IMR-90 (cell line): ENCODE measurements around the gene CDH13.

Experiments
- BHLHE40 ChIP-seq: fragments of 150-350 bp; IDR thresholded peaks from 2 replicates; pipeline ENCODE4 v1.6.1; 2016; ENCODE audit warnings: mild to moderate bottlenecking, low read depth, low read length
- CEBPB ChIP-seq: IDR thresholded peaks from 2 replicates; pipeline ENCODE4 v1.6.1; 2012; ENCODE audit warnings: low read depth, low read length, improper control_type of control experiment
- CTCF ChIP-seq: conservative IDR thresholded peaks from 2 replicates; pipeline ENCODE4 v1.5.1; 2012; ENCODE audit warnings: mild to moderate bottlenecking, low read depth, low read length, improper control_type of control experiment
- ELK1 ChIP-seq: fragments of 150-350 bp; IDR thresholded peaks from 2 replicates; pipeline ENCODE4 v1.6.1; 2016; ENCODE audit warnings: low read depth, mild to moderate bottlenecking, low read length, moderate library complexity, borderline replicate concordance
- FOS ChIP-seq: fragments of 150-350 bp; IDR thresholded peaks from 2 replicates; pipeline ENCODE4 v1.6.1; 2016; ENCODE audit warnings: low read depth, low read length
- MAFK ChIP-seq: IDR thresholded peaks from 2 replicates; pipeline ENCODE4 v1.6.1; 2012; ENCODE audit warnings: low read depth, low read length, improper control_type of control experiment
- MXI1 ChIP-seq: IDR thresholded peaks from 2 replicates; pipeline ENCODE4 v1.6.1; 2012; ENCODE audit warnings: low read depth, mild to moderate bottlenecking, low read length, moderate library complexity, borderline replicate concordance
- POLR2A ChIP-seq: IDR thresholded peaks from 2 replicates; pipeline ENCODE4 v1.6.1; 2012; ENCODE audit warnings: mild to moderate bottlenecking, low read depth, low read length
- RAD21 ChIP-seq: IDR thresholded peaks from 2 replicates; pipeline ENCODE4 v1.6.1; 2012; ENCODE audit warnings: low read length, improper control_type of control experiment
- RCOR1 ChIP-seq: IDR thresholded peaks from 2 replicates; pipeline ENCODE4 v1.6.1; 2012; ENCODE audit warnings: mild to moderate bottlenecking, low read length, improper control_type of control experiment; ENCODE audit not compliant: insufficient replicate concordance
- RFX5 ChIP-seq: IDR thresholded peaks from 2 replicates; pipeline ENCODE4 v1.8.0; 2012; ENCODE audit warnings: low read depth, mild to moderate bottlenecking, low read length, moderate library complexity
- SMC3 ChIP-seq: fragments of 150-350 bp; IDR thresholded peaks from 2 replicates; pipeline ENCODE4 v1.6.1; 2016; ENCODE audit warnings: low read depth, mild to moderate bottlenecking, antibody characterized with exemption, low read length, moderate library complexity
- USF2 ChIP-seq: fragments of 150-350 bp; IDR thresholded peaks from 2 replicates; pipeline ENCODE4 v1.6.1; 2017; ENCODE audit warnings: mild to moderate bottlenecking, antibody characterized with exemption, low read length, low read depth

GRCh38 chr16:82993926-82994325, 367.2 kb downstream of the CDH13 start:
- TF ChIP-seq CTCF: no peak
- TF ChIP-seq USF2: no peak
- no peak for TF ChIP-seq SMC3
- TF ChIP-seq RCOR1: no peak
- TF ChIP-seq RAD21: no peak
- TF ChIP-seq POLR2A: no peak
- no peak for TF ChIP-seq BHLHE40
- TF ChIP-seq FOS: no peak
- TF ChIP-seq ELK1: no peak
- no peak for TF ChIP-seq MXI1
- no peak for TF ChIP-seq MAFK
- TF ChIP-seq CEBPB: no peak
- no peak for TF ChIP-seq RFX5
